RWPE2 (cell line): Measurements from ENCODE around the gene C2orf81.

Source experiments
- ATAC-seq: fragments of 200-7000 bp; cut with Tn5 transposase; 3 replicates; pipeline ENCODE4 v1.9.1; 2021; ENCODE audit warnings: low read depth
- DNase-seq: peaks from one replicate; pipeline ENCODE4 v3.0.0-alpha.2; 2020; ENCODE audit warnings: low spot score
- H3K27ac ChIP-seq: fragments of 450-650 bp; 2 replicates; pipeline ENCODE4 v1.5.1; 2017; ENCODE audit warnings: mild to moderate bottlenecking; ENCODE audit not compliant: poor library complexity, severe bottlenecking
- H3K27me3 ChIP-seq: fragments of 250-450 bp; sonication (Bioruptor Pico); 2 replicates; pipeline ENCODE4 v1.5.1; 2021; ENCODE audit warnings: mild to moderate bottlenecking, moderate library complexity; ENCODE audit not compliant: insufficient read depth, poor library complexity, severe bottlenecking
- H3K36me3 ChIP-seq: fragments of 250-450 bp; sonication (Bioruptor Pico); 2 replicates; pipeline ENCODE4 v1.5.1; 2020; ENCODE audit warnings: low read depth, mild to moderate bottlenecking, moderate library complexity
- H3K4me1 ChIP-seq: fragments of 250-450 bp; sonication (Bioruptor Pico); 2 replicates; pipeline ENCODE4 v1.5.1; 2021; ENCODE audit warnings: mild to moderate bottlenecking, moderate library complexity; ENCODE audit not compliant: insufficient read depth, poor library complexity, severe bottlenecking
- H3K4me3 ChIP-seq: fragments of 250-450 bp; sonication (Bioruptor Pico); 2 replicates; pipeline ENCODE4 v1.5.1; 2021; ENCODE audit warnings: mild to moderate bottlenecking, moderate library complexity; ENCODE audit not compliant: severe bottlenecking
- H3K9me3 ChIP-seq: fragments of 250-450 bp; sonication (Bioruptor Pico); 2 replicates; pipeline ENCODE4 v1.5.1; 2021; ENCODE audit warnings: mild to moderate bottlenecking, moderate library complexity; ENCODE audit not compliant: severe bottlenecking
- CTCF ChIP-seq: fragments of 450-650 bp; IDR thresholded peaks from one replicate; pipeline ENCODE4 v1.5.1; 2017; ENCODE audit warnings: mild to moderate bottlenecking, moderate library complexity; ENCODE audit not compliant: poor library complexity, severe bottlenecking

C2orf81 gene

GRCh38 chr2:74426181-74426758, 4.9 kb upstream of the C2orf81 start:
- H3K4me1 ChIP-seq, result peaks cover 26% of the 10 kb centered on the region
- ATAC-seq (no peak), DNase-seq (no peak)
- H3K27ac ChIP-seq, result peak overlapping the region; percentile 92
- H3K27me3 ChIP-seq, result no peaks in the 10 kb centered on the region
- no peak overlapping the region for H3K4me3 ChIP-seq
- H3K36me3 ChIP-seq, result peaks cover 74% of the 10 kb centered on the region
- TF ChIP-seq CTCF, result no peak
- no peaks in the 10 kb centered on the region for H3K9me3 ChIP-seq

- H3K27ac ChIP-seq, result peak overlapping the region; percentile 92
- H3K36me3 ChIP-seq, result peaks cover 67% of the 10 kb centered on the region
- TF ChIP-seq CTCF, result no peak
- no peak overlapping the region for H3K4me3 ChIP-seq
- H3K4me1 ChIP-seq, result peaks cover 30% of the 10 kb centered on the region
- DNase-seq, result peak; percentile 84
- H3K9me3 ChIP-seq, result no peaks in the 10 kb centered on the region
- ATAC-seq, result peak; percentile 70
- H3K27me3 ChIP-seq, result no peaks in the 10 kb centered on the region
Measured at GRCh38 chr2:74425523-74425922, 4.1 kb upstream of the C2orf81 start.

GRCh38 chr2:74424995-74425406, 3.6 kb upstream of the C2orf81 start:
- H3K27ac ChIP-seq, result peak overlapping the region; percentile 92
- no peaks in the 10 kb centered on the region for H3K27me3 ChIP-seq
- DNase-seq (no peak), ATAC-seq (no peak)
- TF ChIP-seq CTCF, result no peak
- H3K4me1 ChIP-seq, result peaks cover 27% of the 10 kb centered on the region
- H3K36me3 ChIP-seq, result peaks cover 62% of the 10 kb centered on the region
- no peaks in the 10 kb centered on the region for H3K9me3 ChIP-seq
- H3K4me3 ChIP-seq, result no peak overlapping the region

DNA sequence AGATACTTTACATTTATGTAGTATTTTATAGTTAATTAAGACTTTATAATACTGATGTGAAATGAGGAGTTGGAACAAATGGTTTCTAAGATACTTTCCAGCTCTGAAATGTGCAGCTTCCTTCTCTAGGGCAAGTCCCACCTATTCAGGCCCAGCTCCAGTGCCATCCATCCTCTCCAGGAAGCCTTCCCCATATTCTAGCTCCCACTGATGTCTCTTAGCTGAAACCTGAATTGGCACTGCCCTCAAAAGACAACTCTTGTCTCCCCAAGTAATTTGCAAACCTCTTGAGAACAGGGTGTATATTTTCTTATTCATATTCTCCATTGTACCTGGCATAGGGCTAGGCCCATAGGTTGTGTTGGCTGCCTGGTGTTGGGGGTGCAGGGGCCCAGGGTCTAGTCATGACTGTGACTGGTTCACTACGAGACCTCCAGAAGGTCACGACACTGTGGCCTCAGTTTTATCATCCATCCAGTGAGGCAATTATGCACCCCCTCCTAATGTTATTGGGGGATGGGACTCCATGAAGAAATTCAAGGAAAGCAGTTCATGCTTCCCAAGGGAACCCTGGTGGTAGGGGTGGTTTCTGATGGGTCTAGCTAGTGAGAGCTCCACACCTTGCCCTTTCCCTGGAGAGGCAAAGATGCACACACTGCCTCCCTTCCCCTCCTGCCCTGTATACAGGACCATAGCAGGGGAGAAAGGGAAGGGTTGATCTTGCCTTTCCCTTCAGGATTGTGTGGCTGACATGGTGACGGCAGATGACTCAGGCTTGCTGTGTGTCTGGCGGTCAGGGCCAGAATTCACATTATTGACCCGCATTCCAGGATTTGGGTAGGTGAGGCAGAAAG, 2.9 kb upstream of the C2orf81 start:
- no peaks in the 10 kb centered on the region for H3K9me3 ChIP-seq
- peaks cover 27% of the 10 kb centered on the region for H3K4me1 ChIP-seq
- DNase-seq (no peak), ATAC-seq (no peak)
- H3K4me3 ChIP-seq, result no peak overlapping the region
- TF ChIP-seq CTCF, result no peak
- H3K27ac ChIP-seq, result peak overlapping the region; percentile 92
- H3K27me3 ChIP-seq, result no peaks in the 10 kb centered on the region
- peaks cover 56% of the 10 kb centered on the region for H3K36me3 ChIP-seq
